Stimulated activated CD8-positive, alpha-beta memory T cell treated with anti-CD3 and anti-CD28 coated beads, Interleukin-12 subunit alpha, Interleukin-12 subunit beta, amount 100 ng/mL, for 1 hour (primary cell): ENCODE measurements around the gene CEACAM21.

Experiments
- DNase-seq: peaks from one replicate; pipeline ENCODE4 v3.0.0-alpha.2; 2020; ENCODE audit warnings: low read depth

Gene CEACAM21

GRCh38 chr19:41620171-41620570 is 44.2 kb downstream of the CEACAM21 start:
- DNase-seq = no peak

GRCh38 chr19:41621226-41621625 is 45.3 kb downstream of the CEACAM21 start:
- DNase-seq = no peak

GRCh38 chr19:41621654-41622053 is 45.7 kb downstream of the CEACAM21 start:
- DNase-seq = no peak

GRCh38 chr19:41623360-41623759 is 47.4 kb downstream of the CEACAM21 start:
- DNase-seq = no peak

- DNase-seq = no peak
These were observed 48.5 kb downstream of the CEACAM21 start for GRCh38 chr19:41624515-41624914.

- no peak for DNase-seq
These were observed 49.0 kb downstream of the CEACAM21 start for GRCh38 chr19:41624937-41625336.

GRCh38 chr19:41626278-41626677 is 50.3 kb downstream of the CEACAM21 start:
- no peak for DNase-seq

GRCh38 chr19:41626877-41627276 is 50.9 kb downstream of the CEACAM21 start, which contains the start of gene CEACAM4:
Gene CEACAM4, minus strand, starts transcription at chr19:41627074. Its CDS starts 111 bp downstream, at chr19:41626963.
- DNase-seq = no peak

GRCh38 chr19:41627966-41628675 is 52.2 kb downstream of the CEACAM21 start:
- DNase-seq = no peak
